Gastrocnemius medialis (tissue), 4 donors: ENCODE results near the gene S100A9. TPM values are rescaled to one million over a fixed set of nuclear protein-coding genes. Genes with fewer than 3 reads are reported as not detected.
"Not testable (repeated sequence)": the region's sequence is repeated elsewhere in the genome, so short reads cannot be mapped to it uniquely, and the experiment has no call there.

ENCODE experiments used
- ATAC-seq, 2 donors: fragments of 150-250 bp; one replicate each; pipeline ENCODE4 v1.9.1; 2016
- DNase-seq, 2 donors: peaks; one replicate each; pipeline ENCODE4 v3.0.0-alpha.2; 2019
- H3K27ac ChIP-seq, 4 donors: fragments of 200-600 bp; sonication (generic); 1 replicate in 1 of 4; 2 replicates in 3 of 4; pipeline ENCODE4 v1.5.1; 2016 to 2018; ENCODE audit warnings: mild to moderate bottlenecking in 2 of 4, moderate library complexity in 1 of 4
- H3K27me3 ChIP-seq, 3 donors: fragments of 200-600 bp; sonication (generic) in 2 of 3; 1 replicate in 1 of 3; 2 replicates in 2 of 3; pipeline versions ENCODE4 v1.5.1 to v1.6.0; 2016 to 2019; ENCODE audit warnings: mild to moderate bottlenecking in 1 of 3, moderate library complexity in 1 of 3
- H3K36me3 ChIP-seq, 2 donors: fragments of 200-600 bp; sonication (generic) in 1 of 2; one replicate each; pipeline ENCODE4 v1.5.1; 2017 to 2018
- H3K4me1 ChIP-seq, 2 donors: fragments of 200-600 bp; sonication (generic) in 1 of 2; one replicate each; pipeline ENCODE4 v1.5.1; 2016 to 2017; ENCODE audit warnings: mild to moderate bottlenecking in 2 of 2
- H3K4me3 ChIP-seq, 4 donors: fragments of 200-600 bp; sonication (generic) in 3 of 4; 1 replicate in 1 of 4; 2 replicates in 3 of 4; pipeline ENCODE4 v1.5.1; 2016 to 2019; ENCODE audit warnings: mild to moderate bottlenecking in 2 of 4
- H3K9me3 ChIP-seq, 3 donors: fragments of 200-600 bp; sonication (generic) in 2 of 3; 1 replicate in 1 of 3; 2 replicates in 2 of 3; pipeline ENCODE4 v1.5.1; 2016 to 2019
- POLR2A ChIP-seq, 2 donors: fragments of 450-650 bp; IDR thresholded peaks; one replicate each; pipeline ENCODE4 v1.6.1; 2017; ENCODE audit warnings: antibody characterized with exemption in 2 of 2, mild to moderate bottlenecking in 2 of 2, moderate library complexity in 2 of 2
- in situ Hi-C, 4 donors: fragments of 200-750 bp; cut with MboI; loops; one replicate each; pipeline versions ENCODE4 v1.15.0 to v1.8.0; 2017; ENCODE audit warnings: low sequenced_read_pairs in 4 of 4
- intact Hi-C: fragments of 100-400 bp; cut with DNase I; formaldehyde crosslinking; loops from one replicate; pipeline ENCODE4 v1.15.1; 2023; ENCODE audit warnings: low total_unique reads
- total RNA-seq, 4 donors: library from RNA; depleted of rRNA; stranded (reverse); fragments of >200 nt; gene quantifications; one replicate each; pipeline versions ENCODE4 v1.1.0 to v1.2.3, GENCODE V29; 2016
- TF ChIP-seq, protein P1 (sequence below), 5 experiments: fragments of 450-650 bp in 3 of 5; fragments of 200-600 bp in 2 of 5; sonication (generic) in 2 of 5; IDR thresholded peaks in 4 of 5; conservative IDR thresholded peaks in 1 of 5; 1 replicate in 4 of 5; 2 replicates in 1 of 5; pipeline ENCODE4 v1.5.1; 2016 to 2019; ENCODE audit warnings: antibody characterized with exemption in 5 of 5, mild to moderate bottlenecking in 3 of 5, moderate library complexity in 3 of 5

S100A9 gene
- total RNA-seq, 4 donors from 2014 or later: 57.4 to 205 (median 87.1) TPM

GRCh38 chr1:153346077-153346723, 11.5 kb upstream of the S100A9 start:
- intact Hi-C loops (no loop called here), in situ Hi-C loops (no loop called here)
- Histone ChIP-seq H3K36me3 (no peaks in the 10 kb centered on the region), H3K4me3 (no peak overlapping the region), H3K27ac (no peak overlapping the region), H3K27me3 (peaks cover 7 to 33% (median 8%) of the 10 kb centered on the region in 3 donors), H3K4me1 (no peaks in the 10 kb centered on the region), H3K9me3 (no peaks in the 10 kb centered on the region)
- no peak for DNase-seq
- TF ChIP-seq, protein P1, sequence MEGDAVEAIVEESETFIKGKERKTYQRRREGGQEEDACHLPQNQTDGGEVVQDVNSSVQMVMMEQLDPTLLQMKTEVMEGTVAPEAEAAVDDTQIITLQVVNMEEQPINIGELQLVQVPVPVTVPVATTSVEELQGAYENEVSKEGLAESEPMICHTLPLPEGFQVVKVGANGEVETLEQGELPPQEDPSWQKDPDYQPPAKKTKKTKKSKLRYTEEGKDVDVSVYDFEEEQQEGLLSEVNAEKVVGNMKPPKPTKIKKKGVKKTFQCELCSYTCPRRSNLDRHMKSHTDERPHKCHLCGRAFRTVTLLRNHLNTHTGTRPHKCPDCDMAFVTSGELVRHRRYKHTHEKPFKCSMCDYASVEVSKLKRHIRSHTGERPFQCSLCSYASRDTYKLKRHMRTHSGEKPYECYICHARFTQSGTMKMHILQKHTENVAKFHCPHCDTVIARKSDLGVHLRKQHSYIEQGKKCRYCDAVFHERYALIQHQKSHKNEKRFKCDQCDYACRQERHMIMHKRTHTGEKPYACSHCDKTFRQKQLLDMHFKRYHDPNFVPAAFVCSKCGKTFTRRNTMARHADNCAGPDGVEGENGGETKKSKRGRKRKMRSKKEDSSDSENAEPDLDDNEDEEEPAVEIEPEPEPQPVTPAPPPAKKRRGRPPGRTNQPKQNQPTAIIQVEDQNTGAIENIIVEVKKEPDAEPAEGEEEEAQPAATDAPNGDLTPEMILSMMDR (IDR thresholded peaks at IDR 0.05 in 4 of 5, conservative IDR thresholded peaks at IDR 0.05 in 1 of 5): no peak
- TF ChIP-seq POLR2A (IDR thresholded peaks at IDR 0.05): no peak
- no peak for ATAC-seq

DNA sequence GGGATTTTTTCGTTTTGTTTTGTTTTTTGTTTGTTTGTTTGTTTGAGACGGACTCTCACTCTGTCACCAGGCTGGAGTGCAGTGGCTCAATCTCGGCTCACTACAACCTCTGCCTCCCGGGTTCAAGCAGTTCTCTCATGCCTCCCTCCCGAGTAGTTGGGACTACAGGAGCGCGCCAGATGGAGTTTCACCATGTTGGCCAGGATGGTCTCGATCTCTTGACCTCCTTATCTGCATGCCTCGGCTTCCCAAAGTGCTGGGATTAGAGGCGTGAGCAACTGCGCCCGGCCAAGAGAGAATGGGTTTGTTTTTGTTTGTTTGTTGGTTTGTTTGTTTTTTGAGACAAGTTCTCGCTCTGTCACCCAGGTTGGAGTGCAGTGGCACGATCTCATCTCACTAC, 10.6 kb upstream of the S100A9 start:
- DNase-seq, H3K9me3 ChIP-seq, intact Hi-C loops, H3K4me3 ChIP-seq, H3K27ac ChIP-seq, H3K4me1 ChIP-seq, in situ Hi-C loops, ATAC-seq, H3K36me3 ChIP-seq: not testable (repeated sequence)
- peaks cover 7 to 31% (median 8%) of the 10 kb centered on the region in 3 donors for H3K27me3 ChIP-seq

DNA sequence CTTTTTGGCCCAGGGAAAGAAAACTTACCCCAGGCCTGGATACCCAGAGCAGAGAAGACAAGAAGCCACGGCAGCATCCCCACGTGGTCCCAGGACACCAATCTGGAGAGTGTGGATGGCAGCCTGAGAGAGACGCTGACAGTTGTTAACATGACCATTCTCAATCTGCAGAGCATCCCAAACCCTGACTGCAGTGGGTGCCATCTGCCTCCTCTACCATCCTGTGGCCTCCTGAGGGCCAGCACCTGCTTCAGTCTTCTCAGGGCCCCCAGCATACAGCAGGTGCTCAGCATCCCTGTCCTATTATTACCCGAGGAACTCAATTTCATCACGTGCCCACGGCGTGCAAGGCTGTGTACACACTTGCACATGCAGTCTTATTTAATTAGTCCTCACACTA, 9.8 kb upstream of the S100A9 start:
- Histone ChIP-seq H3K27ac (no peak overlapping the region), H3K9me3 (no peaks in the 10 kb centered on the region), H3K4me3 (no peak overlapping the region), H3K36me3 (no peaks in the 10 kb centered on the region), H3K27me3 (peaks cover 7 to 31% (median 8%) of the 10 kb centered on the region in 3 donors), H3K4me1 (no peaks in the 10 kb centered on the region)
- DNase-seq (no peak), ATAC-seq (no peak)
- in situ Hi-C loops: no loop called here
- intact Hi-C loops: no loop called here
- no peak for TF ChIP-seq POLR2A (IDR thresholded peaks at IDR 0.05)
- TF ChIP-seq, protein P1 (IDR thresholded peaks at IDR 0.05 in 4 of 5, conservative IDR thresholded peaks at IDR 0.05 in 1 of 5): no peak

DNA sequence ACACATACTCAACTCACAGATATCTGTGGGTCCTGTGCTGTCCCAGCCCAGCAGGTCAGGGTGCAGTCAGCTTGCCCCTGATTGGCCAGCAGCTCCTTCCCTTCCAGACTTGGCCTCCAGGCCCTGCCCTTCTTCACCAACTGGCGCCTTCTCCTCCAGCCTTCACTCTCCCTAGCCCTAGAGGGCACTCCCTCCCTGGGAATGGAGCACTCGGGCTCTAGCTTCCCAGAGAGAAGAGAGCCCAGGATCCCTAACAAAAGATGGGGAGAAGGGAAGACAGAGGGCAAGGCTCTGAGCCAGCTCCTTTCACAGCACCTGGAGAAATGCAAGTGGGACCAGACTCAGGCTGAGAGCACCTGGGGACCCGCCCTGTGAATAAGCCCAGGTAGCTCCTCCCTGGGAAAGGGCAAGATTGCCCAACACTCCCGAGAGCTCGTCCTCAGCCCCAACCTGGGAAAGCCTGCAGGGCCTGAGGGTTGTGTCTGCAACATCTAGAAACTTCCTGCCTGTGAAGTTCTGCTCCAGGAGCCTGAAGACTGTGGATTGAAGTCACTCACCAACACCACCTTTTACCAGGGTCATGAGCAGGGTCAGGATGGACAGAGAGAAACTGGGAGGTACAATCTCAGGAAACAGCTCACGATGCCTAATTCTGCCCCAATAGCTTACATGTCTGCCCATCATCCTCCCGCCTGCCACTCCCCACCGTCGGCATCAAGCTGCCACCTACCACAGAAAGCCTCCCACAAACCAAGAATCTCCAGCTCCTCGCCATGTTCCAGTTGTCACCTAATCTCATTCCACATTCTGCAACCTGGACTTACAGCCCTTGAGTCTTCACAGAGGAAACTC, 8.9 kb upstream of the S100A9 start, which contains the start of gene PGLYRP4:
Gene PGLYRP4, minus strand, starts transcription at position 331 of the 852 bp plus-strand sequence. CDS start 909 bp downstream, outside the sequence.
- Histone ChIP-seq H3K4me1 (no peaks in the 10 kb centered on the region), H3K27me3 (peaks cover 7 to 31% (median 8%) of the 10 kb centered on the region in 3 donors), H3K27ac (no peak within 1 kb of the TSS), H3K4me3 (no peak within 1 kb of the TSS), H3K9me3 (no peaks in the 10 kb centered on the region), H3K36me3 (no peaks in the 10 kb centered on the region)
- no peak for ATAC-seq
- in situ Hi-C loops (no loop called here), intact Hi-C loops (no loop called here)
- DNase-seq: no peak
- TF ChIP-seq, protein P1 (IDR thresholded peaks at IDR 0.05 in 4 of 5, conservative IDR thresholded peaks at IDR 0.05 in 1 of 5): no peak
- no peak for TF ChIP-seq POLR2A (IDR thresholded peaks at IDR 0.05)
